Measurements from ENCODE around the gene PAPOLG. TPM values are rescaled to one million over a fixed set of nuclear protein-coding genes. Genes with fewer than 3 reads are reported as not detected.

The PAPOLG gene
- total RNA-seq, 1 experiment from 2014 or later = 14.4 TPM

- BruUV-seq (replicated peaks) = no TSS peak
- Mint-ChIP-seq H3K4me3 (ENCODE audit: low read depth, unreplicated experiment) (no peak overlapping the region), H3K9me3 (ENCODE audit: low read depth, unreplicated experiment) (no peaks in the 10 kb centered on the region), H3K4me1 (ENCODE audit: low read depth, unreplicated experiment) (no peaks in the 10 kb centered on the region), H3K36me3 (ENCODE audit: insufficient read depth, unreplicated experiment) (peaks cover 41% of the 10 kb centered on the region), H3K27me3 (ENCODE audit: unreplicated experiment) (no peaks in the 10 kb centered on the region), H3K27ac (ENCODE audit: unreplicated experiment) (no peak overlapping the region)
- no peak for TF ChIP-seq CTCF (IDR thresholded peaks at IDR 0.05; ENCODE audit: unreplicated experiment)
- intact Hi-C loops (cut with micrococcal nuclease; ENCODE audit: unreplicated experiment) = no loop called here
- CTCF ChIA-PET = no interaction called here
- DNase-seq = no peak
Observed at GRCh38 chr2:60780721-60781120, 24.7 kb downstream of the PAPOLG start.

- Mint-ChIP-seq H3K9me3 (ENCODE audit: low read depth, unreplicated experiment) (no peaks in the 10 kb centered on the region), H3K4me3 (ENCODE audit: low read depth, unreplicated experiment) (no peak overlapping the region), H3K4me1 (ENCODE audit: low read depth, unreplicated experiment) (no peaks in the 10 kb centered on the region), H3K36me3 (ENCODE audit: insufficient read depth, unreplicated experiment) (peaks cover 19% of the 10 kb centered on the region), H3K27ac (ENCODE audit: unreplicated experiment) (no peak overlapping the region), H3K27me3 (ENCODE audit: unreplicated experiment) (no peaks in the 10 kb centered on the region)
- no TSS peak for BruUV-seq (replicated peaks)
- TF ChIP-seq CTCF (IDR thresholded peaks at IDR 0.05; ENCODE audit: unreplicated experiment) = no peak
- CTCF ChIA-PET = no interaction called here
- intact Hi-C loops (cut with micrococcal nuclease; ENCODE audit: unreplicated experiment) = loop anchor here (5.0 kb wide), 1 partner anchor 89 kb away; the partner anchor contains the start of gene REL
- no peak for DNase-seq
Observed at GRCh38 chr2:60793169-60793568, 37.1 kb downstream of the PAPOLG start.

GRCh38 chr2:60794271-60794863 lies 38.3 kb downstream of the PAPOLG start:
- intact Hi-C loops (cut with micrococcal nuclease; ENCODE audit: unreplicated experiment) = loop anchor here (1.0 to 5.0 kb wide), 2 partner anchors 88 to 205 kb away; partner anchors contain the start of gene REL
- H3K4me1 Mint-ChIP-seq (ENCODE audit: low read depth, unreplicated experiment) = no peaks in the 10 kb centered on the region
- BruUV-seq (replicated peaks) = no TSS peak
- TF ChIP-seq CTCF (IDR thresholded peaks at IDR 0.05; ENCODE audit: unreplicated experiment) = no peak
- H3K27ac Mint-ChIP-seq (ENCODE audit: unreplicated experiment) = no peak overlapping the region
- DNase-seq = no peak
- H3K4me3 Mint-ChIP-seq (ENCODE audit: low read depth, unreplicated experiment) = no peak overlapping the region
- CTCF ChIA-PET = interaction anchor here (0.6 kb wide), 1 partner anchor 915 kb away, joined by 3 read pairs; no protein-coding TSS in a partner anchor
- H3K9me3 Mint-ChIP-seq (ENCODE audit: low read depth, unreplicated experiment) = no peaks in the 10 kb centered on the region
- H3K27me3 Mint-ChIP-seq (ENCODE audit: unreplicated experiment) = no peaks in the 10 kb centered on the region
- peaks cover 19% of the 10 kb centered on the region for H3K36me3 Mint-ChIP-seq (ENCODE audit: insufficient read depth, unreplicated experiment)

GRCh38 chr2:60796573-60797509 lies 40.8 kb downstream of the PAPOLG start:
- H3K4me3 Mint-ChIP-seq (ENCODE audit: low read depth, unreplicated experiment) = no peak overlapping the region
- intact Hi-C loops (cut with micrococcal nuclease; ENCODE audit: unreplicated experiment) = no loop called here

More at GRCh38 chr2:60796573-60797509, 40.8 kb downstream of the PAPOLG start:
- H3K4me1 Mint-ChIP-seq (ENCODE audit: low read depth, unreplicated experiment) = no peaks in the 10 kb centered on the region
- BruUV-seq (replicated peaks) = no TSS peak
- H3K27ac Mint-ChIP-seq (ENCODE audit: unreplicated experiment) = no peak overlapping the region
- peaks cover 9% of the 10 kb centered on the region for H3K36me3 Mint-ChIP-seq (ENCODE audit: insufficient read depth, unreplicated experiment)
- no peak for DNase-seq
- CTCF ChIA-PET = interaction anchor here (0.8 kb wide), 2 partner anchors 202 to 286 kb away, joined by 3 read pairs; no protein-coding TSS in a partner anchor
- no peaks in the 10 kb centered on the region for H3K9me3 Mint-ChIP-seq (ENCODE audit: low read depth, unreplicated experiment)
- H3K27me3 Mint-ChIP-seq (ENCODE audit: unreplicated experiment) = no peaks in the 10 kb centered on the region
- TF ChIP-seq CTCF (IDR thresholded peaks at IDR 0.05; ENCODE audit: unreplicated experiment) = no peak

All from Calu3 (cell line).